Measurements from ENCODE around the gene TRA2B. TPM values are rescaled to one million over a fixed set of nuclear protein-coding genes. Genes with fewer than 3 reads are reported as not detected.

TRA2B gene
- total and polyA plus RNA-seq, 7 experiments from 2014 or later, result 182 to 673 (median 216) TPM

DNA sequence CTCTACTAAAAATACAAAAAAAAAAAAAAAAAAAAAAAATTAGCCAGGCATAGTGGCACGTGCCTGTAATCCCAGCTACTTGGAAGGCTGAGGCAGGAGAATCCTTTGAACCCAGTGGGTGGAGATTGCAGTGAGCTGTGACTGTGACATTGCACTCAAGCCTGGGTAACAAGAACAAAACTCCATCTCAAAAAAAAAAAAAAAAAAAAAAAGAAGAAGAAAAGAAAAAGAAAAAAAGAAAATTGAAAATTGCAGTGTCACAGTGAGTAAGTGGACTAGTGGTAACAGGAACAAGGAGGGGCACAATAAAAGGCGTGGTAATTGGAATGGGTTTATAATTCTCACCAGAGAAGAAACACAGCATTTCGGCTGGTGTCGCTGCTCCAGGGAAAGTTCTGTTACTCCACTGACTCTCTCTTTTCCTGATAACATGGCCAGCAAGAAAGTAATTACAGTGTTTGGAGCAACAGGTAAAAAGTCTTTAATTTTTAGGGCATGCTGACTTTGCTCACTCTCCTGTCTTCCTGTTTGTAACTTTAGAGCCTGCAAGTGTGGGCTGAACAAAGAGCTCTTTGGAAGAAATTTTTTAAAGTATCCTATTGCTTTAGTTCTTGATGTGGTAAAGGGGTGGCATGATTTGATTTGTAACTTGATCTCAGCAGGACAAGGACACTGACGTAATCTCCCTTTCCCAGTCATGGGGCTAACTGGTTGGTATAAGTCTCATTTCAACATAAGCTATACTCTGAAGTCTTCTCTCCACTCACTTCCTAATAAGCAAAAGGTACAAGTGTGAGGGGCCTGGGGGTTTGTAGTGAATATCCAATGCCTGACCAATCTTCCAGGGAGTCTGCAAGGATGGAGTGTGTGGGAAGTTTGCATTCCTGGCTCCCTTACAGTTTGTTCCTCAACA is 22.1 kb upstream of the TRA2B start:
- H3K4me3 Mint-ChIP-seq, result peak overlapping the region in 6 of 10 donors; percentile 45 to 70 (median 54)
- Histone ChIP-seq H3K36me3 (ENCODE audit: control insufficient read depth in 2 of 3, insufficient read depth in 3 of 3, low read length in 3 of 3) (no peaks in the 10 kb centered on the region), H3K27me3 (ENCODE audit: control insufficient read depth in 2 of 2, insufficient read depth in 2 of 2, low read length in 2 of 2) (no peaks in the 10 kb centered on the region), H3K4me1 (ENCODE audit: control insufficient read depth in 2 of 2, insufficient read depth in 2 of 2, low read length in 2 of 2) (peaks cover 0 to 8% of the 10 kb centered on the region in 2 donors), H3K9me3 (ENCODE audit: control insufficient read depth in 2 of 3, low read length in 3 of 3) (no peaks in the 10 kb centered on the region), H3K27ac (ENCODE audit: low read depth, low read length) (no peak overlapping the region), H3K4me3 (ENCODE audit: low read length) (no peak overlapping the region)
- peak overlapping the region in 3 of 9 donors; percentile 4 to 90 (median 62) for H3K27ac Mint-ChIP-seq
- peaks cover 0 to 12% (median 4%) of the 10 kb centered on the region in 5 donors for H3K27me3 Mint-ChIP-seq
- ChIA-PET CTCF (interaction anchor here (1.0 to 2.6 kb wide), 2 partner anchors 16 to 24 kb away, joined by 3 to 15 read pairs; no protein-coding TSS in a partner anchor), POLR2A (interaction anchor here (0.6 to 2.6 kb wide), 6 partner anchors 8 to 824 kb away, joined by 3 to 17 read pairs (median 5); partner anchors contain the start of genes EIF4A2 and TRA2B)
- intact Hi-C loops (cut with micrococcal nuclease), result loop anchor here in 1 of 2 donors (2.0 kb wide), 1 partner anchor 17 kb away; no protein-coding TSS in a partner anchor
- peaks cover 0 to 10% (median 8%) of the 10 kb centered on the region in 7 donors for H3K4me1 Mint-ChIP-seq
- ATAC-seq (peak; percentile 73), DNase-seq (peak in 6 of 9 donors; percentile 26 to 53 (median 36))
- peaks cover 0 to 4% (median 0%) of the 10 kb centered on the region in 5 donors for H3K36me3 Mint-ChIP-seq
- peaks cover 0 to 8% (median 0%) of the 10 kb centered on the region in 11 donors for H3K9me3 Mint-ChIP-seq

DNA sequence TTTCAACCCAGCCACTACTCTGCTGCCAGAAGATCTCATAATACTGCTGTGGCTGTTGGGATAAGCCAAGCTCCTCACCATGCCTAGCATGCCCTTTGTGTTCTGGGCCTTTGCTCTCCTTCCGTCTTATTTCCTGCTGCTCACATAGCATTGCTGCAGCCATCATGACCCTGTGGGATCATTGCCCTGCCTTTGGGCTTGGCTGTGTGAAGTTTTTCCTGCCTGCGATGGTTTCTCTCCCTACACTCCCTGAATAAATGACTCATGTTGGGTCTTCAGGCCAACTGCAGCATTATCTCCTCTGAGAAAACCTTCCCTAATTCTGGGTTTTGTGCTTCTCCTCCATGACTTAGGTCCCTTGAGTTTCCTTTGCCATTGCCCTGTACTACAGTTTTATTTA is 20.8 kb upstream of the TRA2B start:
- H3K27me3 Mint-ChIP-seq, result peaks cover 0 to 13% (median 4%) of the 10 kb centered on the region in 5 donors
- ChIA-PET POLR2A (interaction anchor here (0.5 to 2.6 kb wide), 3 partner anchors 8 to 21 kb away, joined by 3 to 17 read pairs (median 5); partner anchors contain the start of gene TRA2B), CTCF (interaction anchor here (0.6 to 2.6 kb wide), 2 partner anchors 15 to 1736 kb away, joined by 3 to 15 read pairs; no protein-coding TSS in a partner anchor)
- DNase-seq, result no peak
- Histone ChIP-seq H3K9me3 (ENCODE audit: control insufficient read depth in 2 of 3, low read length in 3 of 3) (no peaks in the 10 kb centered on the region), H3K4me3 (ENCODE audit: low read length) (no peak overlapping the region), H3K36me3 (ENCODE audit: control insufficient read depth in 2 of 3, insufficient read depth in 3 of 3, low read length in 3 of 3) (no peaks in the 10 kb centered on the region), H3K27ac (ENCODE audit: low read depth, low read length) (no peak overlapping the region), H3K27me3 (ENCODE audit: control insufficient read depth in 2 of 2, insufficient read depth in 2 of 2, low read length in 2 of 2) (no peaks in the 10 kb centered on the region), H3K4me1 (ENCODE audit: control insufficient read depth in 2 of 2, insufficient read depth in 2 of 2, low read length in 2 of 2) (peaks cover 0 to 8% of the 10 kb centered on the region in 2 donors)
- H3K27ac Mint-ChIP-seq, result peak overlapping the region in 1 of 9 donors; percentile 74
- peaks cover 0 to 10% (median 8%) of the 10 kb centered on the region in 7 donors for H3K4me1 Mint-ChIP-seq
- ATAC-seq, result no peak
- intact Hi-C loops (cut with micrococcal nuclease), result no loop called here
- no peak overlapping the region for H3K4me3 Mint-ChIP-seq
- peaks cover 0 to 4% (median 0%) of the 10 kb centered on the region in 5 donors for H3K36me3 Mint-ChIP-seq
- H3K9me3 Mint-ChIP-seq, result peaks cover 0 to 8% (median 0%) of the 10 kb centered on the region in 11 donors

DNA sequence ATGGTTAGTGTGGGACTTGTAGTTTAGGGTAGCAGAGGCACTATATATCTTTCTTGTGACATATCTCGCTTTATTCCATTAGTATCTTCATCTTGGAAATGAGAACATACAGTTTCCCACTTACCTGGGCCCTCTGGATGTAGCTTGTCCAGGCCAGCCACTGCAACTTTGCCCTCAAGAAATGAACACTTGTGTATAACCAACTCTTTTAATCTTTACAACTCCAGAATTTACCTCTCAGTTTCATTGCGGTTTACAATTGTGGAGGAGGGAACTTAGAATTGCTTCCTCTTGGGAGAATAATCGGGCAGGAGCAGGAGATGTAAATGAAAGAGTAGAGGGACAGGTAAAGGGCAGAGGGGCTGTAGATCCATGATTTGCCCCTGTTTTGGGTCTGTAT is 18.4 kb upstream of the TRA2B start:
- no peaks in the 10 kb centered on the region for H3K27me3 ChIP-seq (ENCODE audit: control insufficient read depth in 2 of 2, insufficient read depth in 2 of 2, low read length in 2 of 2)
- H3K27ac ChIP-seq (ENCODE audit: low read depth, low read length), result no peak overlapping the region
- Mint-ChIP-seq H3K27me3 (peaks cover 0 to 21% (median 14%) of the 10 kb centered on the region in 5 donors), H3K4me3 (no peak overlapping the region), H3K9me3 (peaks cover 0 to 8% (median 0%) of the 10 kb centered on the region in 11 donors), H3K27ac (no peak overlapping the region), H3K36me3 (peaks cover 0 to 4% (median 0%) of the 10 kb centered on the region in 5 donors), H3K4me1 (peaks cover 0 to 10% (median 8%) of the 10 kb centered on the region in 7 donors)
- ATAC-seq (no peak), DNase-seq (no peak)
- no peak overlapping the region for H3K4me3 ChIP-seq (ENCODE audit: low read length)
- no peaks in the 10 kb centered on the region for H3K9me3 ChIP-seq (ENCODE audit: control insufficient read depth in 2 of 3, low read length in 3 of 3)
- H3K36me3 ChIP-seq (ENCODE audit: control insufficient read depth in 2 of 3, insufficient read depth in 3 of 3, low read length in 3 of 3), result no peaks in the 10 kb centered on the region
- POLR2A ChIA-PET, result interaction anchor here (1.2 to 1.5 kb wide), 2 partner anchors 13 to 17 kb away, joined by 6 read pairs; no protein-coding TSS in a partner anchor
- intact Hi-C loops (cut with micrococcal nuclease), result no loop called here
- peaks cover 0 to 8% of the 10 kb centered on the region in 2 donors for H3K4me1 ChIP-seq (ENCODE audit: control insufficient read depth in 2 of 2, insufficient read depth in 2 of 2, low read length in 2 of 2)
- CTCF ChIA-PET, result interaction anchor here (0.9 to 4.2 kb wide), 2 partner anchors 13 to 615 kb away, joined by 4 to 17 read pairs; no protein-coding TSS in a partner anchor

DNA sequence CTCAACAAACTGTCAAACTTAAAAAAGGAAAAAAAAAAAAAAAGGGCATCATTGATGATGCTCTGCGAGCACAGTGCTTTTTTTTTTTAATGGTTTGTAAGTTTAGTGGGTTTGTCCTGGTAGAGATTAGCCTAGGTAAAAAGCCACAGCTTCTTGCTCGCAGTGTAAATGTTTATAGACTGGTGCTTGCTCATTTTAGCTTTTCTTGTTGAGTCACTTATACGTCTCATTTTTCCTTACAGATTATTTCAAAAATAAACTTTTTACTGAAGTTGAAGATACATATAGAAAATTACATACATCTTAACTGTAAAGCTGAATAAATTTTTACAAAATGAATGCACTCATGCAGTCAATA is 16.5 kb upstream of the TRA2B start:
- H3K4me3 Mint-ChIP-seq, result no peak overlapping the region
- H3K36me3 Mint-ChIP-seq, result peaks cover 0 to 4% (median 0%) of the 10 kb centered on the region in 5 donors
- no peaks in the 10 kb centered on the region for H3K9me3 ChIP-seq (ENCODE audit: control insufficient read depth in 2 of 3, low read length in 3 of 3)
- ATAC-seq (no peak), DNase-seq (no peak)
- ChIA-PET CTCF (interaction anchor here (4.2 kb wide), 1 partner anchor 11 kb away, joined by 17 read pairs; no protein-coding TSS in a partner anchor), POLR2A (interaction anchor here (1.3 kb wide), 1 partner anchor 17 kb away, joined by 3 read pairs; the partner anchor contains the start of gene TRA2B)
- H3K27ac Mint-ChIP-seq, result no peak overlapping the region
- H3K4me1 ChIP-seq (ENCODE audit: control insufficient read depth in 2 of 2, insufficient read depth in 2 of 2, low read length in 2 of 2), result no peaks in the 10 kb centered on the region
- H3K36me3 ChIP-seq (ENCODE audit: control insufficient read depth in 2 of 3, insufficient read depth in 3 of 3, low read length in 3 of 3), result no peaks in the 10 kb centered on the region
- peaks cover 0 to 10% (median 3%) of the 10 kb centered on the region in 7 donors for H3K4me1 Mint-ChIP-seq
- H3K9me3 Mint-ChIP-seq, result peaks cover 0 to 8% (median 0%) of the 10 kb centered on the region in 11 donors
- H3K27ac ChIP-seq (ENCODE audit: low read depth, low read length), result no peak overlapping the region
- intact Hi-C loops (cut with micrococcal nuclease), result no loop called here
- H3K27me3 ChIP-seq (ENCODE audit: control insufficient read depth in 2 of 2, insufficient read depth in 2 of 2, low read length in 2 of 2), result no peaks in the 10 kb centered on the region
- H3K27me3 Mint-ChIP-seq, result peaks cover 0 to 34% (median 17%) of the 10 kb centered on the region in 5 donors
- no peak overlapping the region for H3K4me3 ChIP-seq (ENCODE audit: low read length)

DNA sequence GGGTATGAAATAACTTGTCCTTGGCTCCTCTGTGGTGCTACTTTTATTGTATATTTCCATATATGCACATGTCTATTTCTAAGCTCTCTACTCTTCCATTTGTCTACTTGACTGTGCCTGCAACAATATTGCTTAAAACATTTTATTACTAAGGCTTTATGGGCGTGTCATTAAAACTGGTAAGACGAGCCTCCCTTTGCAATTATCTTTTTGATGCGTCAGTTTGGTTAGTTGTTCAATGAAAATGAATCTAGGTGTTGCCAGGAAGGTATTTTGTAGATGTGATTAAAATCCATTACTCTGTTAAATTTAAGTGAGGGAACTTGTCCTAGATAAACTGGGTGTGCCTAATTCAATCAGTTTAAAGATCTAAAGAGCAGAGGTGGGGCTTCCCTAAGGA is 12.9 kb upstream of the TRA2B start:
- ChIA-PET POLR2A (interaction anchor here (1.9 kb wide), 1 partner anchor 9 kb away, joined by 5 read pairs; no protein-coding TSS in a partner anchor), CTCF (interaction anchor here (0.7 kb wide), 1 partner anchor 1639 kb away, joined by 3 read pairs; no protein-coding TSS in a partner anchor)
- Mint-ChIP-seq H3K4me3 (no peak overlapping the region), H3K9me3 (no peaks in the 10 kb centered on the region), H3K27me3 (peaks cover 0 to 40% (median 19%) of the 10 kb centered on the region in 5 donors), H3K27ac (no peak overlapping the region), H3K4me1 (no peaks in the 10 kb centered on the region), H3K36me3 (no peaks in the 10 kb centered on the region)
- H3K27me3 ChIP-seq (ENCODE audit: control insufficient read depth in 2 of 2, insufficient read depth in 2 of 2, low read length in 2 of 2), result no peaks in the 10 kb centered on the region
- no peak for DNase-seq
- no peak overlapping the region for H3K4me3 ChIP-seq (ENCODE audit: low read length)
- no peaks in the 10 kb centered on the region for H3K36me3 ChIP-seq (ENCODE audit: control insufficient read depth in 2 of 3, insufficient read depth in 3 of 3, low read length in 3 of 3)
- intact Hi-C loops (cut with micrococcal nuclease), result no loop called here
- no peaks in the 10 kb centered on the region for H3K9me3 ChIP-seq (ENCODE audit: control insufficient read depth in 2 of 3, low read length in 3 of 3)
- no peak overlapping the region for H3K27ac ChIP-seq (ENCODE audit: low read depth, low read length)
- ATAC-seq, result no peak
- no peaks in the 10 kb centered on the region for H3K4me1 ChIP-seq (ENCODE audit: control insufficient read depth in 2 of 2, insufficient read depth in 2 of 2, low read length in 2 of 2)

DNA sequence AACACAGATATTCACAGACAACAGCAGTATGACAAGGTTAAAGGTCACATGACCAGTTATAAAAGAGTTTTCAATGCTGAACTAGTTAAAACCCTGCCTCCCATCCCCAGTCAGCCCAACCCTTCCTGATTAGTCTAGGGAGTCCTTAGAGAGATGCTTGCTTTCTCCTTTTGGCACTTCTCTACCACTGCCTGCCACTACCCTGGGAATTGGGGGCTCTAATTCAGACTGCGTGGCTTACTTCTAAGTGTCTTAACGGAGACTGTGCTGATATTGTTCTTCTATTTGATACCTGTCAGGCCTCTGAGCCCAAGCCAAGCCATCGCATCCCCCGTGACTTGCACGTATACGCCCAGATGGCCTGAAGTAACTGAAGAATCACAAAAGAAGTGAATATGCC is 11.7 kb upstream of the TRA2B start:
- ChIA-PET POLR2A (interaction anchor here (1.9 kb wide), 1 partner anchor 10 kb away, joined by 5 read pairs; no protein-coding TSS in a partner anchor), CTCF (no interaction called here)

More for the DNA sequence above, 11.7 kb upstream of the TRA2B start:
- Mint-ChIP-seq H3K27ac (no peak overlapping the region), H3K4me1 (no peaks in the 10 kb centered on the region), H3K36me3 (no peaks in the 10 kb centered on the region), H3K4me3 (no peak overlapping the region), H3K9me3 (no peaks in the 10 kb centered on the region), H3K27me3 (peaks cover 0 to 36% (median 15%) of the 10 kb centered on the region in 5 donors)
- Histone ChIP-seq H3K9me3 (ENCODE audit: control insufficient read depth in 2 of 3, low read length in 3 of 3) (no peaks in the 10 kb centered on the region), H3K4me1 (ENCODE audit: control insufficient read depth in 2 of 2, insufficient read depth in 2 of 2, low read length in 2 of 2) (no peaks in the 10 kb centered on the region), H3K36me3 (ENCODE audit: control insufficient read depth in 2 of 3, insufficient read depth in 3 of 3, low read length in 3 of 3) (no peaks in the 10 kb centered on the region), H3K27me3 (ENCODE audit: control insufficient read depth in 2 of 2, insufficient read depth in 2 of 2, low read length in 2 of 2) (no peaks in the 10 kb centered on the region), H3K27ac (ENCODE audit: low read depth, low read length) (no peak overlapping the region), H3K4me3 (ENCODE audit: low read length) (no peak overlapping the region)
- no peak for DNase-seq
- intact Hi-C loops (cut with micrococcal nuclease), result no loop called here
- no peak for ATAC-seq
